Tibial artery (tissue), 4 donors: ENCODE data around the gene GRIK1.

ENCODE experiments used
- DNase-seq, 2 donors: peaks; one replicate each; pipeline ENCODE4 v3.0.0-alpha.2; 2019
- H3K27ac ChIP-seq, 2 donors: fragments of 200-600 bp; sonication (generic) in 1 of 2; 1 replicate in 1 of 2; 2 replicates in 1 of 2; pipeline ENCODE4 v1.5.1; 2018 to 2019; ENCODE audit warnings: mild to moderate bottlenecking in 1 of 2
- H3K27me3 ChIP-seq, 2 donors: fragments of 200-600 bp; sonication (generic) in 1 of 2; one replicate each; pipeline versions ENCODE4 v1.5.1 to v1.6.0; 2016 to 2019
- H3K36me3 ChIP-seq, 3 donors: fragments of 200-600 bp; sonication (generic) in 2 of 3; one replicate each; pipeline ENCODE4 v1.5.1; 2016 to 2019; ENCODE audit warnings: mild to moderate bottlenecking in 2 of 3
- H3K4me1 ChIP-seq, 4 donors: fragments of 200-600 bp; sonication (generic) in 2 of 4; 1 replicate in 3 of 4; 2 replicates in 1 of 4; pipeline ENCODE4 v1.5.1; 2016 to 2019
- H3K4me3 ChIP-seq, 2 donors: fragments of 200-600 bp; sonication (generic) in 1 of 2; 1 replicate in 1 of 2; 2 replicates in 1 of 2; pipeline ENCODE4 v1.5.1; 2018 to 2019; ENCODE audit warnings: mild to moderate bottlenecking in 2 of 2
- H3K9me3 ChIP-seq, 3 donors: fragments of 200-600 bp; sonication (generic) in 1 of 3; one replicate each; pipeline ENCODE4 v1.5.1; 2016 to 2019
- CTCF ChIP-seq, 2 experiments: fragments of 200-600 bp in 1 of 2; fragments of 450-650 bp in 1 of 2; IDR thresholded peaks; one replicate each; pipeline ENCODE4 v1.5.1; 2017 to 2019; ENCODE audit warnings: antibody characterized with exemption in 2 of 2, mild to moderate bottlenecking in 1 of 2, moderate library complexity in 1 of 2
- intact Hi-C: fragments of 100-400 bp; cut with DNase I; formaldehyde crosslinking; loops from one replicate; pipeline ENCODE4 v1.15.0; 2023; ENCODE audit warnings: low total_unique reads

The GRIK1 gene

GRCh38 chr21:29817450-29817849 lies 122.3 kb downstream of the GRIK1 start:
- DNase-seq = no peak
- Histone ChIP-seq H3K4me3 (no peak overlapping the region), H3K27ac (no peak overlapping the region), H3K9me3 (no peaks in the 10 kb centered on the region), H3K27me3 (no peaks in the 10 kb centered on the region), H3K36me3 (no peaks in the 10 kb centered on the region), H3K4me1 (no peaks in the 10 kb centered on the region)
- intact Hi-C loops = no loop called here
- no peak for TF ChIP-seq CTCF (IDR thresholded peaks at IDR 0.05)

GRCh38 chr21:29812947-29813346 lies 126.8 kb downstream of the GRIK1 start:
- no peaks in the 10 kb centered on the region for H3K4me1 ChIP-seq
- no peak overlapping the region for H3K4me3 ChIP-seq
- H3K27me3 ChIP-seq = no peaks in the 10 kb centered on the region
- H3K27ac ChIP-seq = no peak overlapping the region
- H3K9me3 ChIP-seq = no peaks in the 10 kb centered on the region
- DNase-seq = no peak
- no peak for TF ChIP-seq CTCF (IDR thresholded peaks at IDR 0.05)
- intact Hi-C loops = no loop called here
- no peaks in the 10 kb centered on the region for H3K36me3 ChIP-seq

GRCh38 chr21:29810871-29811270 lies 128.9 kb downstream of the GRIK1 start:
- H3K9me3 ChIP-seq = no peaks in the 10 kb centered on the region
- H3K36me3 ChIP-seq = no peaks in the 10 kb centered on the region
- intact Hi-C loops = no loop called here
- no peak for DNase-seq
- H3K4me1 ChIP-seq = no peaks in the 10 kb centered on the region
- no peaks in the 10 kb centered on the region for H3K27me3 ChIP-seq
- no peak overlapping the region for H3K27ac ChIP-seq
- no peak for TF ChIP-seq CTCF (IDR thresholded peaks at IDR 0.05)
- no peak overlapping the region for H3K4me3 ChIP-seq

GRCh38 chr21:29808153-29808552 lies 131.6 kb downstream of the GRIK1 start:
- TF ChIP-seq CTCF (IDR thresholded peaks at IDR 0.05) = no peak
- Histone ChIP-seq H3K27me3 (no peaks in the 10 kb centered on the region), H3K27ac (no peak overlapping the region), H3K4me1 (no peaks in the 10 kb centered on the region), H3K4me3 (no peak overlapping the region), H3K9me3 (no peaks in the 10 kb centered on the region), H3K36me3 (no peaks in the 10 kb centered on the region)
- DNase-seq = no peak
- intact Hi-C loops = no loop called here

- intact Hi-C loops = no loop called here
- Histone ChIP-seq H3K4me3 (no peak overlapping the region), H3K27ac (no peak overlapping the region), H3K36me3 (no peaks in the 10 kb centered on the region), H3K9me3 (no peaks in the 10 kb centered on the region), H3K4me1 (no peaks in the 10 kb centered on the region), H3K27me3 (no peaks in the 10 kb centered on the region)
- DNase-seq = no peak
- TF ChIP-seq CTCF (IDR thresholded peaks at IDR 0.05) = no peak
These were observed 134.7 kb downstream of the GRIK1 start for GRCh38 chr21:29805105-29805504.

GRCh38 chr21:29803191-29803590 lies 136.6 kb downstream of the GRIK1 start:
- Histone ChIP-seq H3K4me3 (no peak overlapping the region), H3K27me3 (no peaks in the 10 kb centered on the region), H3K4me1 (no peaks in the 10 kb centered on the region), H3K9me3 (no peaks in the 10 kb centered on the region), H3K27ac (no peak overlapping the region), H3K36me3 (no peaks in the 10 kb centered on the region)
- intact Hi-C loops = no loop called here
- DNase-seq = no peak
- TF ChIP-seq CTCF (IDR thresholded peaks at IDR 0.05) = no peak
